Neural progenitor cell (in vitro differentiated cells): ENCODE measurements around the gene ACAN. TPM values are rescaled to one million over a fixed set of nuclear protein-coding genes. Genes with fewer than 3 reads are reported as not detected.

Experiments used
- DNase-seq: peaks from one replicate; pipeline ENCODE4 v3.0.0-alpha.2; 2016; ENCODE audit warnings: low spot score
- H2AFZ ChIP-seq: fragments of 200-600 bp; sonication (generic); replicated peaks from 2 replicates; pipeline ENCODE4 v1.6.1; 2016; ENCODE audit warnings: antibody characterized with exemption
- H3F3A ChIP-seq: fragments of 200-600 bp; sonication (generic); 2 replicates; pipeline ENCODE4 v1.6.1; 2016; ENCODE audit warnings: antibody characterized with exemption, low read depth
- H3K27ac ChIP-seq: fragments of 200-600 bp; sonication (generic); 2 replicates; pipeline ENCODE4 v1.5.1; 2016; ENCODE audit warnings: mild to moderate bottlenecking
- H3K27me3 ChIP-seq: fragments of 200-600 bp; sonication (generic); 2 replicates; pipeline ENCODE4 v1.6.1; 2016; ENCODE audit warnings: mild to moderate bottlenecking, moderate library complexity
- H3K36me3 ChIP-seq: fragments of 200-600 bp; sonication (generic); 2 replicates; pipeline ENCODE4 v1.5.1; 2016
- H3K4me1 ChIP-seq: fragments of 200-600 bp; sonication (generic); 2 replicates; pipeline ENCODE4 v1.6.1; 2016; ENCODE audit warnings: mixed run types
- H3K4me2 ChIP-seq: fragments of 200-600 bp; sonication (generic); 2 replicates; pipeline ENCODE4 v1.6.1; 2016
- H3K4me3 ChIP-seq: fragments of 200-600 bp; sonication (generic); 2 replicates; pipeline ENCODE4 v1.5.1; 2016
- H3K79me2 ChIP-seq: fragments of 200-600 bp; sonication (generic); 2 replicates; pipeline ENCODE4 v1.6.1; 2016; ENCODE audit warnings: low read depth
- H3K9ac ChIP-seq: fragments of 200-600 bp; sonication (generic); 2 replicates; pipeline ENCODE4 v1.6.1; 2016
- H3K9me3 ChIP-seq: fragments of 200-600 bp; sonication (generic); 2 replicates; pipeline ENCODE4 v1.5.1; 2016; ENCODE audit warnings: low read depth
- H4K20me1 ChIP-seq: fragments of 200-600 bp; sonication (generic); 2 replicates; pipeline ENCODE4 v1.6.1; 2016; ENCODE audit warnings: low read depth
- H3K27ac Mint-ChIP-seq: 3 replicates; pipeline ENCODE4 v1.8.0; 2021; ENCODE audit warnings: mixed read lengths
- H3K27me3 Mint-ChIP-seq: 2 replicates; pipeline ENCODE4 v1.8.0; 2022; ENCODE audit warnings: low read depth, mild to moderate bottlenecking, inconsistent platforms, moderate library complexity, mixed read lengths; ENCODE audit not compliant: insufficient read depth
- H3K36me3 Mint-ChIP-seq: 3 replicates; pipeline ENCODE4 v1.8.0; 2021; ENCODE audit warnings: mixed read lengths
- H3K4me1 Mint-ChIP-seq: 3 replicates; pipeline ENCODE4 v1.8.0; 2021; ENCODE audit warnings: mixed read lengths
- H3K4me3 Mint-ChIP-seq: 3 replicates; pipeline ENCODE4 v1.8.0; 2021; ENCODE audit warnings: mild to moderate bottlenecking, moderate library complexity, mixed read lengths
- H3K9me3 Mint-ChIP-seq: 3 replicates; pipeline ENCODE4 v1.8.0; 2020; ENCODE audit warnings: mixed read lengths
- EZH2 ChIP-seq: fragments of 200-600 bp; sonication (generic); IDR thresholded peaks from 2 replicates; pipeline ENCODE4 v1.6.1; 2017; ENCODE audit warnings: antibody characterized with exemption, mild to moderate bottlenecking, moderate library complexity
- EZH2phosphoT487 ChIP-seq: fragments of 200-600 bp; sonication (generic); IDR thresholded peaks from 2 replicates; pipeline ENCODE4 v1.6.1; 2017; ENCODE audit warnings: antibody characterized with exemption
- total RNA-seq: library from RNA; depleted of rRNA; stranded (reverse); fragments of >200 nt; gene quantifications from 2 replicates; pipeline ENCODE4 v1.2.3, GENCODE V29; 2015; ENCODE audit warnings: low replicate concordance
- TF ChIP-seq, protein P1 (sequence below): fragments of 200-600 bp; sonication (generic); IDR thresholded peaks from 2 replicates; pipeline ENCODE4 v1.5.1; 2017; ENCODE audit warnings: antibody characterized with exemption, mild to moderate bottlenecking

The ACAN gene
- total RNA-seq, 1 donor from 2014 or later: 0.06 TPM

DNA sequence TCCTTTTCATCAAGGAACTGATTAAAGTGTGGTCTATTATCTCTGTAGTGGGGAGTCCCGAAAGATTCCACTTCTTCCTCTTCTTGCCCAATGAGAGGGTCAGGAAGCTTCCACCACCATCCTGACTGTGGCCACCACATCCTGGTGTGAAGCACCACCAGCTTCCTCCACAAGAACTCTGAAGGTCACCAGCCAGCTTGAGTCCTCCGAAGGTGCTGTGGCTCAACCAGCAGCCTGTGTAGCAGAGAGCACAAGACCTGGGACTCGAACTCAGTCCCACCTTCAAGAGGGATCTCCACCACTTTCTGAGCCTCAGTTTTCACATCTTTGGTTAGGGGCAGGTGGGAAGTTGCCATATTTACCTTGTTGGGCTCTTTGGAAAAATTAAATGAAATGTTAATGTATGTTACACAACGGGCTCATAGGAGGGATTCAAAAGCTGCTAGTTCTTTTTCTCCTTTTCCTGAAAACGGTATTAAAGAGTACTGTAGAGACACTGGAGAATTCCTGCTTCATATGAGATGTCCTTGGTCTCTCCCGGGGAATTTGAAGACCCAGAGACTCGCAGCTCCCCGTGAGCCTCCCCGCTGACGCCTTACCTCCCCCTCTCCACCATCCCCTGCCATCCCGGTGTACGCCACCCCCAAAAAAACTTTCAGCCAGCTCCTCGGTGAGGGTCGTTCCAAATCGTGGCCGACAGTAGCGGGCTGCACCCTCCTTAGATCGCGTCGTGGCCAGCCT lies 816 bp upstream of the ACAN start:
- Histone ChIP-seq H3K4me3 (peak overlapping the region; percentile 86), H3K27me3 (peaks cover 97% of the 10 kb centered on the region), H3K9me3 (no peaks in the 10 kb centered on the region), H3K9ac (no peak overlapping the region), H4K20me1 (peaks cover 11% of the 10 kb centered on the region), H3K4me1 (peaks cover 6% of the 10 kb centered on the region), H3F3A (peaks cover 10% of the 10 kb centered on the region), H3K4me2 (peak overlapping the region; percentile 99), H2AFZ (peak overlapping the region; percentile 95), H3K36me3 (no peaks in the 10 kb centered on the region), H3K79me2 (no peaks in the 10 kb centered on the region), H3K27ac (no peak overlapping the region)
- DNase-seq: no peak
- H3K9me3 Mint-ChIP-seq: no peaks in the 10 kb centered on the region
- H3K27ac Mint-ChIP-seq: no peak overlapping the region
- H3K27me3 Mint-ChIP-seq: peaks cover 53% of the 10 kb centered on the region
- H3K4me1 Mint-ChIP-seq: peaks cover 3% of the 10 kb centered on the region
- TF ChIP-seq EZH2: no peak
- TF ChIP-seq, protein P1, sequence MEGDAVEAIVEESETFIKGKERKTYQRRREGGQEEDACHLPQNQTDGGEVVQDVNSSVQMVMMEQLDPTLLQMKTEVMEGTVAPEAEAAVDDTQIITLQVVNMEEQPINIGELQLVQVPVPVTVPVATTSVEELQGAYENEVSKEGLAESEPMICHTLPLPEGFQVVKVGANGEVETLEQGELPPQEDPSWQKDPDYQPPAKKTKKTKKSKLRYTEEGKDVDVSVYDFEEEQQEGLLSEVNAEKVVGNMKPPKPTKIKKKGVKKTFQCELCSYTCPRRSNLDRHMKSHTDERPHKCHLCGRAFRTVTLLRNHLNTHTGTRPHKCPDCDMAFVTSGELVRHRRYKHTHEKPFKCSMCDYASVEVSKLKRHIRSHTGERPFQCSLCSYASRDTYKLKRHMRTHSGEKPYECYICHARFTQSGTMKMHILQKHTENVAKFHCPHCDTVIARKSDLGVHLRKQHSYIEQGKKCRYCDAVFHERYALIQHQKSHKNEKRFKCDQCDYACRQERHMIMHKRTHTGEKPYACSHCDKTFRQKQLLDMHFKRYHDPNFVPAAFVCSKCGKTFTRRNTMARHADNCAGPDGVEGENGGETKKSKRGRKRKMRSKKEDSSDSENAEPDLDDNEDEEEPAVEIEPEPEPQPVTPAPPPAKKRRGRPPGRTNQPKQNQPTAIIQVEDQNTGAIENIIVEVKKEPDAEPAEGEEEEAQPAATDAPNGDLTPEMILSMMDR: no peak
- TF ChIP-seq EZH2phosphoT487: no peak
- peak overlapping the region; percentile 93 for H3K4me3 Mint-ChIP-seq
- H3K36me3 Mint-ChIP-seq: no peaks in the 10 kb centered on the region

- peaks cover 53% of the 10 kb centered on the region for H3K27me3 Mint-ChIP-seq
- H3K9me3 ChIP-seq: no peaks in the 10 kb centered on the region
- peaks cover 11% of the 10 kb centered on the region for H4K20me1 ChIP-seq
- H3K27me3 ChIP-seq: peaks cover 92% of the 10 kb centered on the region
- peaks cover 10% of the 10 kb centered on the region for H3F3A ChIP-seq
- H3K4me1 ChIP-seq: peaks cover 6% of the 10 kb centered on the region
- no peak overlapping the region for H3K27ac ChIP-seq
- no peak overlapping the region for H3K9ac ChIP-seq
- H3K79me2 ChIP-seq: no peaks in the 10 kb centered on the region
- H3K36me3 ChIP-seq: no peaks in the 10 kb centered on the region
- peak overlapping the region; percentile 95 for H2AFZ ChIP-seq
- peak; percentile 79 for TF ChIP-seq EZH2
- peak; percentile 71 for TF ChIP-seq EZH2phosphoT487
- TF ChIP-seq, protein P1: no peak
- no peak for DNase-seq
- peak overlapping the region; percentile 93 for H3K4me3 Mint-ChIP-seq
- no peak overlapping the region for H3K27ac Mint-ChIP-seq
- peaks cover 3% of the 10 kb centered on the region for H3K4me1 Mint-ChIP-seq
- no peaks in the 10 kb centered on the region for H3K36me3 Mint-ChIP-seq
- H3K9me3 Mint-ChIP-seq: no peaks in the 10 kb centered on the region
- H3K4me2 ChIP-seq: peak overlapping the region; percentile 99
- peak overlapping the region; percentile 86 for H3K4me3 ChIP-seq
Observed at GRCh38 chr15:88802991-88803240, 320 bp upstream of the ACAN start.

GRCh38 chr15:88803920-88804247 lies 648 bp downstream of the ACAN start:
- Histone ChIP-seq H4K20me1 (peaks cover 11% of the 10 kb centered on the region), H3K4me2 (peak overlapping the region; percentile 99), H3K36me3 (no peaks in the 10 kb centered on the region), H2AFZ (peak overlapping the region; percentile 95), H3K27ac (no peak overlapping the region), H3K9me3 (no peaks in the 10 kb centered on the region), H3F3A (peaks cover 10% of the 10 kb centered on the region), H3K27me3 (peaks cover 84% of the 10 kb centered on the region), H3K79me2 (no peaks in the 10 kb centered on the region), H3K4me3 (peak overlapping the region; percentile 86), H3K4me1 (peaks cover 6% of the 10 kb centered on the region), H3K9ac (no peak overlapping the region)
- TF ChIP-seq, protein P1: no peak
- TF ChIP-seq EZH2: peak; percentile 11
- no peak for DNase-seq
- no peak overlapping the region for H3K27ac Mint-ChIP-seq
- H3K27me3 Mint-ChIP-seq: peaks cover 56% of the 10 kb centered on the region
- H3K4me3 Mint-ChIP-seq: peak overlapping the region; percentile 80
- H3K36me3 Mint-ChIP-seq: no peaks in the 10 kb centered on the region
- no peaks in the 10 kb centered on the region for H3K9me3 Mint-ChIP-seq
- peaks cover 5% of the 10 kb centered on the region for H3K4me1 Mint-ChIP-seq
